B cell (primary cell): ENCODE measurements around the gene VIPR2.

Experiments
- CTCF ChIP-seq: fragments of 200-600 bp; IDR thresholded peaks from one replicate; pipeline ENCODE4 v1.8.0; 2022; ENCODE audit warnings: antibody characterized with exemption, mild to moderate bottlenecking
- EZH2 ChIP-seq: IDR thresholded peaks from 2 replicates; pipeline ENCODE4 v1.6.1; 2012; ENCODE audit warnings: borderline replicate concordance, low read depth, mild to moderate bottlenecking, moderate library complexity, low read length; ENCODE audit not compliant: insufficient read depth, poor library complexity, severe bottlenecking

GRCh38 chr7:159193543-159194090 lies 49.0 kb upstream of the VIPR2 start:
- TF ChIP-seq CTCF (no peak), EZH2 (no peak)
